Upper lobe of left lung (tissue), 4 donors: Measurements from ENCODE around the gene GAPDHS.

Experiments used
- EP300 ChIP-seq, 4 donors: sonication (generic); formaldehyde crosslinking; IDR thresholded peaks; one replicate each; pipeline ENCODE4 v1.5.1; 2017; ENCODE audit warnings: antibody characterized with exemption in 4 of 4, control low read depth in 2 of 4
- POLR2A ChIP-seq, 4 donors: fragments of 450-650 bp; IDR thresholded peaks; one replicate each; pipeline ENCODE4 v1.5.1; 2016 to 2017; ENCODE audit warnings: antibody characterized with exemption in 4 of 4, mild to moderate bottlenecking in 2 of 4
- POLR2AphosphoS5 ChIP-seq, 2 donors: sonication (generic); formaldehyde crosslinking; IDR thresholded peaks; one replicate each; pipeline ENCODE4 v1.5.1; 2017; ENCODE audit warnings: antibody characterized with exemption in 2 of 2
- TF ChIP-seq, protein P1 (sequence below), 6 experiments: fragments of 450-650 bp in 4 of 6; fragments of 200-600 bp in 2 of 6; sonication (generic) in 2 of 6; IDR thresholded peaks; one replicate each; pipeline ENCODE4 v1.5.1; 2016 to 2019; ENCODE audit warnings: antibody characterized with exemption in 6 of 6

DNA sequence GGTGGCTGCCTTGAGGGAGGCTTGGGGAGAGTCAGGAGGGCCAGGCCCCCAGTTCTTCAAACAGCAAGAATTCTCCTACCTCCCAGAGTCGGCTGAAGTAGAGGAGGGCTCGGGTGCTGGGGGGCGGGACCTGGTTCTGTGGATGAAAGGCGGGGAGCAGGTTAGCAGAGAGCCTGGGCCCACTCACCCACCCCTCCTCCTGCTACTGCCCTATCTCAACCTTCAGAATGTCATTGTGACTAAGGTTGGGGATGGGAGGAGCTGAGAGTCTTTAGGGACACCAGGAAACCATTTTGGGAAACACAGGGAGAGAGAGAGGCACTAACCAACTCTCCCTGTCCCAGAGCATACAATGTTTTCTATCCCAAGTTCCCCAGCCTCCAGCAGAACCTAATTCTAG is 30.5 kb upstream of the GAPDHS start:
- TF ChIP-seq POLR2A (IDR thresholded peaks at IDR 0.05) (no peak), POLR2AphosphoS5 (IDR thresholded peaks at IDR 0.05) (no peak), EP300 (IDR thresholded peaks at IDR 0.05) (no peak)
- TF ChIP-seq, protein P1, sequence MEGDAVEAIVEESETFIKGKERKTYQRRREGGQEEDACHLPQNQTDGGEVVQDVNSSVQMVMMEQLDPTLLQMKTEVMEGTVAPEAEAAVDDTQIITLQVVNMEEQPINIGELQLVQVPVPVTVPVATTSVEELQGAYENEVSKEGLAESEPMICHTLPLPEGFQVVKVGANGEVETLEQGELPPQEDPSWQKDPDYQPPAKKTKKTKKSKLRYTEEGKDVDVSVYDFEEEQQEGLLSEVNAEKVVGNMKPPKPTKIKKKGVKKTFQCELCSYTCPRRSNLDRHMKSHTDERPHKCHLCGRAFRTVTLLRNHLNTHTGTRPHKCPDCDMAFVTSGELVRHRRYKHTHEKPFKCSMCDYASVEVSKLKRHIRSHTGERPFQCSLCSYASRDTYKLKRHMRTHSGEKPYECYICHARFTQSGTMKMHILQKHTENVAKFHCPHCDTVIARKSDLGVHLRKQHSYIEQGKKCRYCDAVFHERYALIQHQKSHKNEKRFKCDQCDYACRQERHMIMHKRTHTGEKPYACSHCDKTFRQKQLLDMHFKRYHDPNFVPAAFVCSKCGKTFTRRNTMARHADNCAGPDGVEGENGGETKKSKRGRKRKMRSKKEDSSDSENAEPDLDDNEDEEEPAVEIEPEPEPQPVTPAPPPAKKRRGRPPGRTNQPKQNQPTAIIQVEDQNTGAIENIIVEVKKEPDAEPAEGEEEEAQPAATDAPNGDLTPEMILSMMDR (IDR thresholded peaks at IDR 0.05): no peak
